Keratinocyte (primary cell): ENCODE measurements around the gene YAP1. TPM values are rescaled to one million over a fixed set of nuclear protein-coding genes. Genes with fewer than 3 reads are reported as not detected.

Experiments
- DNase-seq: peaks from one replicate; pipeline ENCODE4 v3.0.0-alpha.2; 2011; ENCODE audit warnings: low read depth, missing footprints, low spot score
- FAIRE-seq: peaks from 2 replicates; lab custom pipeline; 2011; peaks lifted over from hg19 to GRCh38; lab: Jason Lieb, UNC
- H2AFZ ChIP-seq: 2 replicates; pipeline ENCODE4 v1.6.0; 2012; ENCODE audit warnings: low read length, control low read depth, inconsistent platforms; ENCODE audit not compliant: control insufficient read depth
- H3K27ac ChIP-seq: 2 replicates; pipeline ENCODE4 v1.5.1; 2011; ENCODE audit warnings: low read length; ENCODE audit not compliant: control insufficient read depth, insufficient read depth
- H3K27me3 ChIP-seq: 3 replicates; pipeline ENCODE4 v1.6.0; 2011; ENCODE audit warnings: low read length; ENCODE audit not compliant: control insufficient read depth, insufficient read depth; ENCODE audit errors: extremely low read depth
- H3K36me3 ChIP-seq, 2 experiments: 2 replicates in 1 of 2; 3 replicates in 1 of 2; pipeline ENCODE4 v1.5.1; 2011; ENCODE audit warnings: low read length in 2 of 2, mild to moderate bottlenecking in 1 of 2; ENCODE audit not compliant: control insufficient read depth in 2 of 2, insufficient read depth in 2 of 2; ENCODE audit errors: extremely low read depth in 1 of 2
- H3K4me1 ChIP-seq: 3 replicates; pipeline ENCODE4 v1.5.1; 2011; ENCODE audit warnings: low read length; ENCODE audit not compliant: control insufficient read depth, insufficient read depth; ENCODE audit errors: extremely low read depth
- H3K4me2 ChIP-seq: 3 replicates; pipeline ENCODE4 v1.6.0; 2011; ENCODE audit warnings: low read depth, low read length; ENCODE audit not compliant: control insufficient read depth, insufficient read depth; ENCODE audit errors: extremely low read depth
- H3K4me3 ChIP-seq, 3 experiments: fragments of 200-600 bp in 1 of 3; sonication (generic) in 1 of 3; 2 replicates in 2 of 3; 3 replicates in 1 of 3; pipeline ENCODE4 v1.5.1; 2011 to 2016; ENCODE audit warnings: low read length in 3 of 3, mild to moderate bottlenecking in 3 of 3, control low read depth in 2 of 3, inconsistent platforms in 1 of 3, low read depth in 1 of 3, mixed read lengths in 1 of 3, mixed run types in 1 of 3, moderate library complexity in 1 of 3; ENCODE audit not compliant: control insufficient read depth in 2 of 3, insufficient read depth in 2 of 3; ENCODE audit errors: extremely low read depth in 1 of 3
- H3K79me2 ChIP-seq: 2 replicates; pipeline ENCODE4 v1.6.0; 2012; ENCODE audit warnings: low read length; ENCODE audit not compliant: control insufficient read depth, insufficient read depth
- H3K9ac ChIP-seq: 3 replicates; pipeline ENCODE4 v1.6.0; 2011; ENCODE audit warnings: low read length; ENCODE audit not compliant: control insufficient read depth, insufficient read depth; ENCODE audit errors: extremely low read depth
- H3K9me1 ChIP-seq: 3 replicates; pipeline ENCODE4 v1.6.0; 2011; ENCODE audit warnings: low read length; ENCODE audit not compliant: control insufficient read depth, insufficient read depth; ENCODE audit errors: extremely low read depth
- H3K9me3 ChIP-seq: 2 replicates; pipeline ENCODE4 v1.5.1; 2012; ENCODE audit warnings: low read depth, low read length; ENCODE audit not compliant: control insufficient read depth
- H4K20me1 ChIP-seq: 3 replicates; pipeline ENCODE4 v1.6.0; 2011; ENCODE audit warnings: low read length; ENCODE audit not compliant: control insufficient read depth, insufficient read depth; ENCODE audit errors: extremely low read depth
- CTCF ChIP-seq, 3 experiments: IDR thresholded peaks in 1 of 3; conservative IDR thresholded peaks in 1 of 3; optimal IDR thresholded peaks in 1 of 3; 2 replicates in 2 of 3; 3 replicates in 1 of 3; pipeline versions ENCODE3 to v1.5.1; 2011; ENCODE audit warnings: low read length in 3 of 3, mild to moderate bottlenecking in 3 of 3, moderate library complexity in 2 of 3, control low read depth in 1 of 3, inconsistent platforms in 1 of 3; ENCODE audit not compliant: insufficient read depth in 2 of 3; ENCODE audit errors: extremely low read depth in 1 of 3
- EZH2 ChIP-seq: IDR thresholded peaks from one replicate; pipeline ENCODE4 v1.6.1; 2012; ENCODE audit warnings: inconsistent platforms, mild to moderate bottlenecking, low read length, moderate library complexity
- dilution Hi-C: fragments of 300-500 bp; cut with MboI; formaldehyde crosslinking; loops from one replicate; pipeline ENCODE4 v1.7.0; 2020; ENCODE audit warnings: low sequenced_read_pairs; ENCODE audit not compliant: extremely low pct_ligation_motif_present
- polyA plus RNA-seq, 5 experiments: library from polyadenylated mRNA; depleted of rRNA in 3 of 5; stranded (reverse) in 3 of 5; stranded (forward) in 1 of 5; unstranded in 1 of 5; fragments of >200 nt; gene quantifications; 1 replicate in 1 of 5; 2 replicates in 3 of 5; 3 replicates in 1 of 5; pipeline versions ENCODE4 v1.2.1 to v1.2.3, GENCODE V29; 2011 to 2012; ENCODE audit warnings: missing spikeins in 2 of 5, low read depth in 1 of 5, low replicate concordance in 1 of 5

Gene YAP1
- polyA plus RNA-seq, 1 donor (not counting 4 experiments of a cell fraction or from before 2014, with no cell fraction given) = 105 TPM

GRCh38 chr11:102144357-102145355 is 34.4 kb downstream of the YAP1 start:
- DNase-seq (no peak), FAIRE-seq (peak; percentile 76)
- Histone ChIP-seq H3K27me3 (no peaks in the 10 kb centered on the region), H2AFZ (no peak overlapping the region), H3K27ac (peak overlapping the region; percentile 46), H3K79me2 (peaks cover 99% of the 10 kb centered on the region), H3K9me1 (no peaks in the 10 kb centered on the region), H3K4me3 (no peak overlapping the region), H4K20me1 (no peaks in the 10 kb centered on the region), H3K9ac (no peak overlapping the region), H3K36me3 (peaks cover 0 to 4% of the 10 kb centered on the region in 2 experiments), H3K9me3 (no peaks in the 10 kb centered on the region), H3K4me1 (peaks cover 15% of the 10 kb centered on the region), H3K4me2 (peak overlapping the region; percentile 17)
- TF ChIP-seq CTCF (optimal IDR thresholded peaks at IDR 0.05 in 1 of 3, IDR thresholded peaks at IDR 0.05 in 1 of 3, conservative IDR thresholded peaks at IDR 0.05 in 1 of 3; ENCODE audit: extremely low read depth in 1 of 3, insufficient read depth in 2 of 3, low read length in 3 of 3) (no peak), EZH2 (no peak)
- dilution Hi-C loops = no loop called here

- Histone ChIP-seq H3K4me2 (no peak overlapping the region), H3K36me3 (peaks cover 0 to 4% of the 10 kb centered on the region in 2 experiments), H3K4me1 (peaks cover 14% of the 10 kb centered on the region), H3K9me3 (no peaks in the 10 kb centered on the region), H3K9me1 (no peaks in the 10 kb centered on the region), H4K20me1 (no peaks in the 10 kb centered on the region), H2AFZ (no peak overlapping the region), H3K27me3 (no peaks in the 10 kb centered on the region), H3K27ac (no peak overlapping the region), H3K4me3 (no peak overlapping the region), H3K9ac (no peak overlapping the region), H3K79me2 (peaks cover 99% of the 10 kb centered on the region)
- DNase-seq (no peak), FAIRE-seq (no peak)
- TF ChIP-seq EZH2 (no peak), CTCF (optimal IDR thresholded peaks at IDR 0.05 in 1 of 3, IDR thresholded peaks at IDR 0.05 in 1 of 3, conservative IDR thresholded peaks at IDR 0.05 in 1 of 3; ENCODE audit: extremely low read depth in 1 of 3, insufficient read depth in 2 of 3, low read length in 3 of 3) (no peak)
- dilution Hi-C loops = no loop called here
These were observed 36.8 kb downstream of the YAP1 start for GRCh38 chr11:102147015-102147414.
